ENCODE data around the gene SERPINB11.

DNA sequence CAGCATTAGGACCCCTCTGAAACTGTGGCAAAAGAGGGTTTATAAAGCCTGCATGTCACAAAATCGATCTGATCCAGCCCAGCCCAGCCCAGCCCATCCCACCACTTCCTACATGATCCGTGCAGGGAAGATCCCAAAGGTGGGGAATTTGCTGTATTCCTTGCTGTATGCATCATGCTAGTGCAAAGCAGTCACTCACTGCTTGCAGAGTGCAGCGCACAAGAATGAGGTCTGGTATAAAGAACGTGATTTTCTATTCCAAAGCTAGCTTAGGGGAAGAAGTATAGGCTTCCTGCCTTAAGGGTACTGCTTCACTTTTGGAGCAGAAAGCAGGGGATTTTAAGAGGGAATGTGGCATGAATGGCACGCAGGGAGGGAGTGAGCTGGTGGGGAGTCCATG, 18.9 kb upstream of the SERPINB11 start:
- TF ChIP-seq, protein P1, sequence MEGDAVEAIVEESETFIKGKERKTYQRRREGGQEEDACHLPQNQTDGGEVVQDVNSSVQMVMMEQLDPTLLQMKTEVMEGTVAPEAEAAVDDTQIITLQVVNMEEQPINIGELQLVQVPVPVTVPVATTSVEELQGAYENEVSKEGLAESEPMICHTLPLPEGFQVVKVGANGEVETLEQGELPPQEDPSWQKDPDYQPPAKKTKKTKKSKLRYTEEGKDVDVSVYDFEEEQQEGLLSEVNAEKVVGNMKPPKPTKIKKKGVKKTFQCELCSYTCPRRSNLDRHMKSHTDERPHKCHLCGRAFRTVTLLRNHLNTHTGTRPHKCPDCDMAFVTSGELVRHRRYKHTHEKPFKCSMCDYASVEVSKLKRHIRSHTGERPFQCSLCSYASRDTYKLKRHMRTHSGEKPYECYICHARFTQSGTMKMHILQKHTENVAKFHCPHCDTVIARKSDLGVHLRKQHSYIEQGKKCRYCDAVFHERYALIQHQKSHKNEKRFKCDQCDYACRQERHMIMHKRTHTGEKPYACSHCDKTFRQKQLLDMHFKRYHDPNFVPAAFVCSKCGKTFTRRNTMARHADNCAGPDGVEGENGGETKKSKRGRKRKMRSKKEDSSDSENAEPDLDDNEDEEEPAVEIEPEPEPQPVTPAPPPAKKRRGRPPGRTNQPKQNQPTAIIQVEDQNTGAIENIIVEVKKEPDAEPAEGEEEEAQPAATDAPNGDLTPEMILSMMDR (IDR thresholded peaks at IDR 0.05) = no peak
- TF ChIP-seq POLR2A (IDR thresholded peaks at IDR 0.05) = no peak
